Progenitor cell of endocrine pancreas (in vitro differentiated cells): ENCODE data around the gene CEP76. TPM values are rescaled to one million over a fixed set of nuclear protein-coding genes. Genes with fewer than 3 reads are reported as not detected.
A peak's percentile ranks its signal among the peaks of the same experiment; 100 is the strongest.

ENCODE experiments used
- DNase-seq: peaks from one replicate; pipeline ENCODE4 v3.0.0; 2021; ENCODE audit warnings: low spot score; ENCODE audit not compliant: unreplicated experiment
- H3K27ac Mint-ChIP-seq: 2 replicates; pipeline ENCODE4 v1.8.0; 2021; ENCODE audit warnings: mild to moderate bottlenecking, moderate library complexity, mixed read lengths
- H3K27me3 Mint-ChIP-seq: 2 replicates; pipeline ENCODE4 v1.8.0; 2021; ENCODE audit warnings: mixed read lengths
- H3K36me3 Mint-ChIP-seq: 2 replicates; pipeline ENCODE4 v1.8.0; 2022; ENCODE audit warnings: mixed read lengths; ENCODE audit not compliant: insufficient read depth
- H3K4me1 Mint-ChIP-seq: 2 replicates; pipeline ENCODE4 v1.8.0; 2021; ENCODE audit warnings: low read depth, mixed read lengths
- H3K4me3 Mint-ChIP-seq: 2 replicates; pipeline ENCODE4 v1.8.0; 2021; ENCODE audit warnings: low read depth, mild to moderate bottlenecking, moderate library complexity, mixed read lengths
- H3K9me3 Mint-ChIP-seq: 2 replicates; pipeline ENCODE4 v1.8.0; 2021; ENCODE audit warnings: low read depth, mixed read lengths
- CTCF ChIP-seq: fragments of 200-600 bp; sonication (generic); IDR thresholded peaks from one replicate; pipeline ENCODE4 v1.5.0; 2021; ENCODE audit warnings: antibody characterized with exemption, mild to moderate bottlenecking; ENCODE audit not compliant: unreplicated experiment
- total RNA-seq: library from RNA; stranded (reverse); gene quantifications from 2 replicates; pipeline ENCODE4 v1.2.1, GENCODE V29; 2021

CEP76 gene
- total RNA-seq, 1 donor from 2014 or later, result 14.4 TPM

- no peaks in the 10 kb centered on the region for H3K4me1 Mint-ChIP-seq
- TF ChIP-seq CTCF, result no peak
- H3K27me3 Mint-ChIP-seq, result no peaks in the 10 kb centered on the region
- H3K36me3 Mint-ChIP-seq, result no peaks in the 10 kb centered on the region
- H3K9me3 Mint-ChIP-seq, result no peaks in the 10 kb centered on the region
- no peak for DNase-seq
- no peak overlapping the region for H3K27ac Mint-ChIP-seq
- no peak overlapping the region for H3K4me3 Mint-ChIP-seq
Measured at GRCh38 chr18:12749121-12749520, 46.6 kb upstream of the CEP76 start.

GRCh38 chr18:12748671-12749070 is 46.1 kb upstream of the CEP76 start:
- Mint-ChIP-seq H3K27ac (no peak overlapping the region), H3K36me3 (no peaks in the 10 kb centered on the region), H3K4me1 (no peaks in the 10 kb centered on the region), H3K9me3 (no peaks in the 10 kb centered on the region), H3K27me3 (no peaks in the 10 kb centered on the region), H3K4me3 (no peak overlapping the region)
- DNase-seq, result no peak
- no peak for TF ChIP-seq CTCF

- no peaks in the 10 kb centered on the region for H3K4me1 Mint-ChIP-seq
- H3K4me3 Mint-ChIP-seq, result no peak overlapping the region
- H3K27me3 Mint-ChIP-seq, result no peaks in the 10 kb centered on the region
- H3K36me3 Mint-ChIP-seq, result no peaks in the 10 kb centered on the region
- no peak overlapping the region for H3K27ac Mint-ChIP-seq
- TF ChIP-seq CTCF, result no peak
- H3K9me3 Mint-ChIP-seq, result no peaks in the 10 kb centered on the region
- no peak for DNase-seq
Measured at GRCh38 chr18:12747530-12748315, 45.2 kb upstream of the CEP76 start.

GRCh38 chr18:12745095-12745795 is 42.7 kb upstream of the CEP76 start:
- no peak for DNase-seq
- no peaks in the 10 kb centered on the region for H3K4me1 Mint-ChIP-seq
- no peak for TF ChIP-seq CTCF
- no peak overlapping the region for H3K4me3 Mint-ChIP-seq
- no peaks in the 10 kb centered on the region for H3K36me3 Mint-ChIP-seq
- H3K27ac Mint-ChIP-seq, result no peak overlapping the region
- H3K9me3 Mint-ChIP-seq, result no peaks in the 10 kb centered on the region
- no peaks in the 10 kb centered on the region for H3K27me3 Mint-ChIP-seq

- Mint-ChIP-seq H3K27me3 (no peaks in the 10 kb centered on the region), H3K4me3 (no peak overlapping the region), H3K36me3 (no peaks in the 10 kb centered on the region), H3K9me3 (no peaks in the 10 kb centered on the region), H3K27ac (no peak overlapping the region), H3K4me1 (no peaks in the 10 kb centered on the region)
- DNase-seq, result no peak
- peak; percentile 40 for TF ChIP-seq CTCF
Measured at GRCh38 chr18:12744103-12744502, 41.6 kb upstream of the CEP76 start.
